HG03139 (cell line): ENCODE measurements around the gene CRTC2.
"Not testable (repeated sequence)": the region's sequence is repeated elsewhere in the genome, so short reads cannot be mapped to it uniquely, and the experiment has no call there.

ENCODE experiments used
- ATAC-seq: cut with Tn5 transposase; IDR thresholded peaks from one replicate; pipeline ENCODE4 v1.9.1; 2021; ENCODE audit not compliant: unreplicated experiment

Gene CRTC2

GRCh38 chr1:153929981-153930948 lies 28.1 kb downstream of the CRTC2 start:
- no peak for ATAC-seq

- no peak for ATAC-seq
Measured at GRCh38 chr1:153929426-153929825, 29.0 kb downstream of the CRTC2 start.

GRCh38 chr1:153928791-153929341 lies 29.5 kb downstream of the CRTC2 start:
- no peak for ATAC-seq

- no peak for ATAC-seq
Measured at GRCh38 chr1:153928245-153928644, 30.2 kb downstream of the CRTC2 start.

- ATAC-seq = no peak
Measured at GRCh38 chr1:153926405-153926804, 32.0 kb downstream of the CRTC2 start.

GRCh38 chr1:153922972-153923925 lies 35.2 kb downstream of the CRTC2 start, which contains the start of gene GATAD2B:
Gene GATAD2B, minus strand, starts transcription at chr1:153922972. Its CDS starts 94,625 bp downstream, at chr1:153828347.
- ATAC-seq = peak; percentile 88

GRCh38 chr1:153922076-153922971 lies 36.1 kb downstream of the CRTC2 start:
- peak; percentile 18 for ATAC-seq

GRCh38 chr1:153921803-153922075 lies 36.7 kb downstream of the CRTC2 start:
- no peak for ATAC-seq

GRCh38 chr1:153921080-153921802 lies 37.2 kb downstream of the CRTC2 start:
- no peak for ATAC-seq

- no peak for ATAC-seq
Measured at GRCh38 chr1:153919876-153920852, 38.2 kb downstream of the CRTC2 start.

- ATAC-seq = no peak
Measured at GRCh38 chr1:153916297-153916696, 42.1 kb downstream of the CRTC2 start.

GRCh38 chr1:153912349-153912748 lies 46.1 kb downstream of the CRTC2 start:
- ATAC-seq = no peak

GRCh38 chr1:153910560-153910959 lies 47.9 kb downstream of the CRTC2 start:
- not testable (repeated sequence) for ATAC-seq

GRCh38 chr1:153908071-153908470 lies 50.3 kb downstream of the CRTC2 start:
- no peak for ATAC-seq

GRCh38 chr1:153907134-153907533 lies 51.3 kb downstream of the CRTC2 start:
- ATAC-seq = no peak

- ATAC-seq = no peak
Measured at GRCh38 chr1:153906396-153906795, 52.0 kb downstream of the CRTC2 start.

GRCh38 chr1:153905908-153906307 lies 52.5 kb downstream of the CRTC2 start:
- not testable (repeated sequence) for ATAC-seq

GRCh38 chr1:153903841-153904455 lies 54.5 kb downstream of the CRTC2 start:
- ATAC-seq = no peak
